HG03469 (cell line): Measurements from ENCODE around the gene HAL.
A peak's percentile ranks its signal among the peaks of the same experiment; 100 is the strongest.
"Not testable (repeated sequence)": the region's sequence is repeated elsewhere in the genome, so short reads cannot be mapped to it uniquely, and the experiment has no call there.

Experiments used
- ATAC-seq: cut with Tn5 transposase; IDR thresholded peaks from one replicate; pipeline ENCODE4 v1.9.1; 2021; ENCODE audit warnings: mild to moderate bottlenecking, moderate library complexity, moderate number of reproducible peaks; ENCODE audit not compliant: unreplicated experiment

HAL gene

DNA sequence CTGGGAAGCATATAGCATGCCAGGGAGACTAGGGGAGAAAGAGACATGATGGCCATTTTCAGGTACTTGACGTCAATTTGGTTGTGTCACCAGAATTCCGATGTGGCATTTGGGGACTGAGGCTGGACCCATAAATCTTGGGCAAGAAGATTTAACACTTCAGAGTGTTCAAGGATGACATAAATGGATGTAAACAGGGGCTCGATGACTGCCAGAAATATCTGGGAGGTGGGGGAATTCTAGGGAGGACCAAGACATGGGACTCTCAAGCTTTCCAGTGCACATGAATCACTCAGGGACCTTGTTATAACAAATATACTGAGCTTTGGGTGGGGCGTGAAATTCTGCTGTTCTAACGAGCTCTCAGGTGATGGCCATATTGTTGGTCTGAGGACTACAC is 17.8 kb downstream of the HAL start:
- no peak for ATAC-seq

- ATAC-seq: no peak
Observed at GRCh38 chr12:95977764-95978305, 18.3 kb downstream of the HAL start.

- ATAC-seq: no peak
Observed at GRCh38 chr12:95976416-95976832, 19.7 kb downstream of the HAL start.

- ATAC-seq: no peak
Observed at GRCh38 chr12:95975491-95975890, 20.7 kb downstream of the HAL start.

DNA sequence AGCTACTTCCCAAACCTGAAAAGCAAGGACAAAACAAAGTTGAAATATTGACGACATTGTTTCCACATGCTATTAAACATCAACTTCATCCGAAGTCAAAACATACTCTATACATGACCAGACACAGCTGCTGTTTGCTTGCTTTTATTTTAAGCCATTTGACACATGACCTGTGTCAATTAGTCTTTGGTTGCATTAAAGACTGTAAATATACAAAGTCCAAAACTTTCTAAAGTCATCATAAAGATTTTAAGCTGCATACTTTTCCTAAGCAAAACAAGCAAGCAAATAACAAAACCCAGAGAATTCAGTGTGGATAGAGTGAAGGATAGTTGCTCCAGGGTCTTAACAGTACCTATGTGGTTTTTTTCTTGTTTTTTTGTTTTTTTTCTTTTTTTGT is 21.8 kb downstream of the HAL start:
- no peak for ATAC-seq

DNA sequence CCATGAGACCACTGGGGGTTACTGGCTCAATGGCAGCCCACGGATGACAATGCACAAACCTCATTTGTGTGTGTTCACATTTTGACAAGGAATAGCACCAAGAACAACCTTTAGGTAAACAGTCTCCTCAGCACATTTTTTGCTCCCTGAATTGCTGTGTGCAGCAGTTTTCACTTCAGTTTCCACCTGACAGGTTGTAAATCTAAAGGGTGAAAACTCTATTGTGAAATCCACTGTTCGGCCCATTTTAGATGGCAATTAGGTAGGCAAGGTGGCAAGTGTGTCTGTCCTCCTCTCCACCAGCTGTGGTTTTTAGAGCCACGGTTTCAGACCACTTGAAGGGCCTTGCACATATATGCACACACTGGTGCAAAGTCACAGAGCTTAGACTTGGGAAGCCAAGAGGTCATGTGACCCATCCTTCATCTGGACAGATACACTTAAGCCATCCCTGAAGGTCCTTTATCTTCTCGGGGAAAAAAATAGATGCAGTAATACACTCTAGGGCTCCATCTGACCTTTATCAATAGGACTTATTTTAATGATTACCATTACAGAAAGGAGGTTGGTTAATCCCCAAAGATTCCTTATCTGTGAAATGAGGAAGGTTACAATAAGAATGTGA is 23.2 kb downstream of the HAL start:
- no peak for ATAC-seq

- no peak for ATAC-seq
Observed at GRCh38 chr12:95970905-95971304, 25.2 kb downstream of the HAL start.

- not testable (repeated sequence) for ATAC-seq
Observed at GRCh38 chr12:95969116-95969515, 27.0 kb downstream of the HAL start.

- ATAC-seq: no peak
Observed at GRCh38 chr12:95967301-95967700, 28.8 kb downstream of the HAL start.

DNA sequence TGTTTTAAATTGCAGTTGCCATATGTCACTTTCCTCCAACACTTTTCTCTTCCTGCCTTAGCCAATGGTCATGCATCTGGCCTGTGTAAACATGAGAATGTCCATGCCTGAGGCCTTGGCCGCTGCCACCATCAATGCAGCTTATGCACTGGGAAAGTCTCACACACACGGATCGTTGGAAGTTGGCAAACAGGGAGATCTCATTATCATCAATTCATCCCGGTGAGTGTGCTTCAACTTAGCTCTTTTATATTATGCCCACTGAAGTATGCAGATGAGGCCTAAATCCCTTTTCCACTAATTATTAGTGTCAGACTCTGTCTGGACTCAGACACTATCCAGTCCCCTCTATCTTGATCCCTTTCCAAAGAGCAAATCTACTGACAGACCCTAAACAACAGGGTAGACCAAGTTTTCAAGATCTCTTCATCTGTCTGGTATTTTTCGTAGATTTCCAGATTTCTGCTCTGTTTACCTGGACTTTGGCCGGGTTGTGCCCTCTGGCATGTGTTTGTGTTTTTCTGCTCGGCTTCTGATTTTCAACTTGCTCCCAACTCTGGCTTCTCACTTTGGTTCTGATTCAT is 29.8 kb downstream of the HAL start:
- no peak for ATAC-seq

- no peak for ATAC-seq
Observed at GRCh38 chr12:95963096-95963495, 33.0 kb downstream of the HAL start.

DNA sequence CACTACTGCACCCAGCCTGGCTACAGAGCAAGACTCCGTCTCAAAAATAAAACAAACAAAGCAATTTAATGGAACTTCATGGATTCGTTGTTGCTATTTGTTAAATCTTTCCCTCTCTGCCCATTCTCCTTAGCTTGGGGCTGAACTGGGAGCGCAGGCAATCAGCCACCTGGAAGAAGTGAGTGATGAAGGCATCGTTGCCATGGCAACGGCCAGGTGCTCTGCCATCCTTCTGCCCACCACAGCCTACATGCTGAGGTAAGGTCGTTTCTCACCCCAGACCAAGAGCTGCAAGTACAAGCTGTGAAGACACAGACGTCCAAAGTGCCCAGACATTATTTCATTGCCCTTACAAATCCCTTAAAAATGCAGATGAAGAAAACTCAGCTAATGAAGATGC is 33.9 kb downstream of the HAL start:
- ATAC-seq: no peak

DNA sequence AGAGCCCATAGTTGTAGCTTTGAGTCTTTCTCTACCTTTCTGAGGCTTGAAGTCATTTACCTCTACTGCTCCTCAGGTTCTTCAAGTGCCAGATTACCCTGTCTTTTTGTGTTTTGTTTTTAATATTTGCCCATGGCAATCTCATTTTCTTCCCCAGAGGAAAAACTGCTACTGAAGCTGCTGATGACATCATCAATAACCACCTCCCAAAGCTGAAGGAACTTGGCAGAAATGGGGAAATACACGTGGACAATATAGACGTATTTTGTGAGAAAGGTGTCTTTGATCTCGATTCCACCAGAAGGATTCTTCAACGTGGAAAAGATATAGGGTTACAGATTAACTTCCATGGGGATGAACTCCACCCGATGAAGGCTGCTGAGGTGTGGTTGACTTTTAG is 35.9 kb downstream of the HAL start:
- no peak for ATAC-seq

- ATAC-seq: no peak
Observed at GRCh38 chr12:95959107-95959506, 37.0 kb downstream of the HAL start.

- ATAC-seq: no peak
Observed at GRCh38 chr12:95956557-95957145, 39.5 kb downstream of the HAL start.

GRCh38 chr12:95955549-95956159 is 40.5 kb downstream of the HAL start:
- no peak for ATAC-seq

- ATAC-seq: no peak
Observed at GRCh38 chr12:95953000-95953399, 43.1 kb downstream of the HAL start.

GRCh38 chr12:95951515-95951914 is 44.6 kb downstream of the HAL start:
- ATAC-seq: no peak

DNA sequence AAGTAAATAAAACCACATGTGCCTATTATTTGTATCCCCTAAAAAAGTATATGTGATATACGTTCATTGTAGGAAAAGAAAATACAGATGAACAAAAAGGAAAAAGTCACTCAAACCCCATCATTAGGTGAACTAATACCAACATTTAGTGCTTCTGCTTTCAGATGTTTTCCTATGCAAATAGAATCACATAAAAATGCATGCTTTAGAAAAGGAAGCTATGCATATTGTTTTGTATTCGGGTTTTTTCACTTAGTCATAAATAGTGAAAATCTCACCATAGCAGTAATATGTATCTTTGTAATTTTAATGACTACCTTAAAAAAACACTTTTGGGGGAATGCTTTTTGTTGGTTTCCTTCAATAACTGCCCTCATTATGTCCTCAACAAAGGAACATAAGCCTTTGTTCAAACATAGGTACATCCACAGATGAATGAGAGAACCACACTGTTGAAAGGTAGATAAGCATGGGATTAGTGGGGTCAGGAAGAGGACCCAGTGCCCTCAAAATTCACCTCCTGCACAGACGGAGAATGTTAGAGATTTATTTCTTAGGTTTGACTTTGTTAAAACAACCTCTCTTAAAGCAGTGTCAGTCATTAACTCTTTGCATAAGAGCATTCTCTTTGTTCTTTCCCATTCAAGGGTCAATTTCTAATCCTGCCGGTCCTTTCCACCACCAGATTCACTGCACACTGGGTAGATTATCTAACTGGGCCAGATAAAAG is 46.5 kb downstream of the HAL start:
- ATAC-seq: no peak

- ATAC-seq: no peak
Observed at GRCh38 chr12:95944108-95944704, 51.9 kb downstream of the HAL start.

GRCh38 chr12:95943330-95943842 is 52.8 kb downstream of the HAL start, which contains the start of gene AMDHD1:
Gene AMDHD1 (plus strand): TSS chr12:95943331. CDS start chr12:95943399, 68 bp downstream.
- peak; percentile 32 for ATAC-seq
